ENCODE data around the gene RDX. TPM values are rescaled to one million over a fixed set of nuclear protein-coding genes. Genes with fewer than 3 reads are reported as not detected.

Gene RDX
- total RNA-seq, 1 donor from 2014 or later, result 115 TPM

GRCh38 chr11:110249066-110249465 lies 47.3 kb downstream of the RDX start:
- DNase-seq (ENCODE audit: extremely low spot score, unreplicated experiment), result no peak
- H3K27ac Mint-ChIP-seq, result no peak overlapping the region
- peaks cover 34% of the 10 kb centered on the region for H3K36me3 Mint-ChIP-seq
- H3K27me3 Mint-ChIP-seq, result no peaks in the 10 kb centered on the region
- peak; percentile 21 for TF ChIP-seq CTCF (conservative IDR thresholded peaks at IDR 0.05)
- H3K4me1 Mint-ChIP-seq (ENCODE audit: unreplicated experiment), result no peaks in the 10 kb centered on the region
- no peaks in the 10 kb centered on the region for H3K9me3 Mint-ChIP-seq
- no peak overlapping the region for H3K4me3 Mint-ChIP-seq

- Mint-ChIP-seq H3K27ac (no peak overlapping the region), H3K9me3 (no peaks in the 10 kb centered on the region), H3K4me1 (ENCODE audit: unreplicated experiment) (no peaks in the 10 kb centered on the region), H3K27me3 (no peaks in the 10 kb centered on the region), H3K4me3 (no peak overlapping the region), H3K36me3 (peaks cover 36% of the 10 kb centered on the region)
- no peak for TF ChIP-seq CTCF (conservative IDR thresholded peaks at IDR 0.05)
- DNase-seq (ENCODE audit: extremely low spot score, unreplicated experiment), result no peak
Observed at GRCh38 chr11:110243791-110244190, 52.6 kb downstream of the RDX start.

GRCh38 chr11:110242746-110243145 lies 53.7 kb downstream of the RDX start:
- Mint-ChIP-seq H3K27me3 (no peaks in the 10 kb centered on the region), H3K9me3 (no peaks in the 10 kb centered on the region), H3K36me3 (peaks cover 34% of the 10 kb centered on the region), H3K4me3 (no peak overlapping the region), H3K4me1 (ENCODE audit: unreplicated experiment) (no peaks in the 10 kb centered on the region), H3K27ac (no peak overlapping the region)
- DNase-seq (ENCODE audit: extremely low spot score, unreplicated experiment), result no peak
- no peak for TF ChIP-seq CTCF (conservative IDR thresholded peaks at IDR 0.05)

- no peak overlapping the region for H3K4me3 Mint-ChIP-seq
- TF ChIP-seq CTCF (conservative IDR thresholded peaks at IDR 0.05), result no peak
- H3K4me1 Mint-ChIP-seq (ENCODE audit: unreplicated experiment), result no peaks in the 10 kb centered on the region
- no peaks in the 10 kb centered on the region for H3K27me3 Mint-ChIP-seq
- DNase-seq (ENCODE audit: extremely low spot score, unreplicated experiment), result no peak
- H3K27ac Mint-ChIP-seq, result no peak overlapping the region
- H3K9me3 Mint-ChIP-seq, result no peaks in the 10 kb centered on the region
- peaks cover 36% of the 10 kb centered on the region for H3K36me3 Mint-ChIP-seq
Observed at GRCh38 chr11:110242188-110242587, 54.2 kb downstream of the RDX start.

GRCh38 chr11:110235966-110236365 lies 60.4 kb downstream of the RDX start:
- Mint-ChIP-seq H3K9me3 (no peaks in the 10 kb centered on the region), H3K4me3 (no peak overlapping the region), H3K4me1 (ENCODE audit: unreplicated experiment) (no peaks in the 10 kb centered on the region), H3K36me3 (peaks cover 36% of the 10 kb centered on the region), H3K27ac (no peak overlapping the region), H3K27me3 (no peaks in the 10 kb centered on the region)
- TF ChIP-seq CTCF (conservative IDR thresholded peaks at IDR 0.05), result no peak
- no peak for DNase-seq (ENCODE audit: extremely low spot score, unreplicated experiment)

- no peaks in the 10 kb centered on the region for H3K27me3 Mint-ChIP-seq
- H3K27ac Mint-ChIP-seq, result no peak overlapping the region
- no peak for TF ChIP-seq CTCF (conservative IDR thresholded peaks at IDR 0.05)
Observed at GRCh38 chr11:110230377-110230776, 66.0 kb downstream of the RDX start.

More at GRCh38 chr11:110230377-110230776, 66.0 kb downstream of the RDX start:
- no peak overlapping the region for H3K4me3 Mint-ChIP-seq
- no peaks in the 10 kb centered on the region for H3K9me3 Mint-ChIP-seq
- H3K36me3 Mint-ChIP-seq, result peaks cover 37% of the 10 kb centered on the region
- no peaks in the 10 kb centered on the region for H3K4me1 Mint-ChIP-seq (ENCODE audit: unreplicated experiment)
- no peak for DNase-seq (ENCODE audit: extremely low spot score, unreplicated experiment)
